Measurements from ENCODE around the gene POLN.

DNA sequence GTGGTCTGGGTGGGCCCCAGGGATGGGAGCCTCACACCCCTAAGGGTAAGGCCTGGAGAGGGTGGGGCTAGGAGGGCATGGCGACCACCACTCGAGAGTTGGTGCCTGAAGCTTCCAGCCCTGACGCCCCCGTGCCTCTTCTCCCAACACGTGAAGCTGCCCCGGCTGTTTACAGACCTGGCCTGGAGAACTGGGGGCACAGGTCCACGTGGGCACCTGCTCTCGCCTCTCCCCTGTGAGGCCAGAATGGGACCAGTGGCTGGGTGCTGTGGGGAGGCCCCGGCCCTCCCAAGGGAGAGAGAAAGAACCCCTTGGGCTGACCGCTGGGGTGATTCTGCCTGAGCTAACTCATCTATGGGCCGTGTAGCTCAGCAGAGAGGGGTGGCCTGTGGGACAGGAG is 167.3 kb downstream of the POLN start:
- TF ChIP-seq, protein P1, sequence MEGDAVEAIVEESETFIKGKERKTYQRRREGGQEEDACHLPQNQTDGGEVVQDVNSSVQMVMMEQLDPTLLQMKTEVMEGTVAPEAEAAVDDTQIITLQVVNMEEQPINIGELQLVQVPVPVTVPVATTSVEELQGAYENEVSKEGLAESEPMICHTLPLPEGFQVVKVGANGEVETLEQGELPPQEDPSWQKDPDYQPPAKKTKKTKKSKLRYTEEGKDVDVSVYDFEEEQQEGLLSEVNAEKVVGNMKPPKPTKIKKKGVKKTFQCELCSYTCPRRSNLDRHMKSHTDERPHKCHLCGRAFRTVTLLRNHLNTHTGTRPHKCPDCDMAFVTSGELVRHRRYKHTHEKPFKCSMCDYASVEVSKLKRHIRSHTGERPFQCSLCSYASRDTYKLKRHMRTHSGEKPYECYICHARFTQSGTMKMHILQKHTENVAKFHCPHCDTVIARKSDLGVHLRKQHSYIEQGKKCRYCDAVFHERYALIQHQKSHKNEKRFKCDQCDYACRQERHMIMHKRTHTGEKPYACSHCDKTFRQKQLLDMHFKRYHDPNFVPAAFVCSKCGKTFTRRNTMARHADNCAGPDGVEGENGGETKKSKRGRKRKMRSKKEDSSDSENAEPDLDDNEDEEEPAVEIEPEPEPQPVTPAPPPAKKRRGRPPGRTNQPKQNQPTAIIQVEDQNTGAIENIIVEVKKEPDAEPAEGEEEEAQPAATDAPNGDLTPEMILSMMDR (IDR thresholded peaks at IDR 0.05), result no peak
- no peak for TF ChIP-seq POLR2A (IDR thresholded peaks at IDR 0.05)
